Mucosa of descending colon (tissue), 3 donors: ENCODE data around the gene GMCL2. TPM values are rescaled to one million over a fixed set of nuclear protein-coding genes. Genes with fewer than 3 reads are reported as not detected.

Experiments
- ATAC-seq: fragments of 200-7000 bp; cut with Tn5 transposase; one replicate; pipeline ENCODE4 v1.9.1; 2020; ENCODE audit warnings: mild to moderate bottlenecking, moderate library complexity
- DNase-seq, 3 donors: peaks; one replicate each; pipeline ENCODE4 v3.0.0-alpha.2; 2020
- H3K36me3 ChIP-seq: fragments of 200-600 bp; one replicate; pipeline ENCODE4 v1.8.0; 2021; ENCODE audit warnings: low read depth, mild to moderate bottlenecking
- H3K4me1 ChIP-seq: fragments of 200-600 bp; one replicate; pipeline ENCODE4 v1.8.0; 2021; ENCODE audit warnings: low read depth, mild to moderate bottlenecking
- H3K4me3 ChIP-seq: fragments of 200-600 bp; one replicate; pipeline ENCODE4 v1.8.0; 2021; ENCODE audit warnings: mild to moderate bottlenecking
- H3K9me3 ChIP-seq: fragments of 200-600 bp; one replicate; pipeline ENCODE4 v1.8.0; 2021; ENCODE audit warnings: mild to moderate bottlenecking
- CTCF ChIP-seq: fragments of 200-600 bp; IDR thresholded peaks from one replicate; pipeline ENCODE4 v1.8.0; 2022; ENCODE audit warnings: antibody characterized with exemption, mild to moderate bottlenecking
- intact Hi-C, 2 donors: fragments of 100-400 bp; cut with DNase I in 1 of 2; cut with micrococcal nuclease in 1 of 2; formaldehyde crosslinking; loops; one replicate each; pipeline versions ENCODE4 v1.11.0 to v1.11.1; 2022; cut with DNase I, micrococcal nuclease
- total RNA-seq, 3 donors: library from RNA; stranded (reverse); fragmentation: NEBNext Ultra II Directional in 2 of 3; extraction: Animal tissue kit (Norgen Biotek cat#: 25700) in 2 of 3; gene quantifications; one replicate each; pipeline versions ENCODE4 v1.2.1 to v1.2.4, GENCODE V29; 2021 to 2023
- donor health status: DM: no; HTN: no; CAD: no; lungs with moderate emphysema.
- donor health status: DM: no; HTN: no; CAD: no.
- donor health status: DM: no; HTN: yes; CAD: no.

Gene GMCL2
- total RNA-seq, 3 donors from 2014 or later = not detected

- no peak overlapping the region for H3K4me3 ChIP-seq
- H3K36me3 ChIP-seq = peaks cover 8% of the 10 kb centered on the region
- H3K9me3 ChIP-seq = no peaks in the 10 kb centered on the region
- no peak for TF ChIP-seq CTCF
- ATAC-seq (no peak), DNase-seq (no peak)
- intact Hi-C loops = no loop called here
- peaks cover 14% of the 10 kb centered on the region for H3K4me1 ChIP-seq
Observed at GRCh38 chr5:178149199-178149932, 37.8 kb downstream of the GMCL2 start.

- H3K4me1 ChIP-seq = peaks cover 3% of the 10 kb centered on the region
- H3K9me3 ChIP-seq = no peaks in the 10 kb centered on the region
- H3K36me3 ChIP-seq = peaks cover 12% of the 10 kb centered on the region
- no peak for DNase-seq
- no peak overlapping the region for H3K4me3 ChIP-seq
- TF ChIP-seq CTCF = no peak
- no peak for ATAC-seq
- intact Hi-C loops = no loop called here
Observed at GRCh38 chr5:178147406-178147805, 39.8 kb downstream of the GMCL2 start.

GRCh38 chr5:178145965-178146820, 41.0 kb downstream of the GMCL2 start:
- H3K36me3 ChIP-seq = peaks cover 12% of the 10 kb centered on the region
- TF ChIP-seq CTCF = peak; percentile 61
- H3K4me3 ChIP-seq = no peak overlapping the region
- ATAC-seq = peak; percentile 88
- intact Hi-C loops = no loop called here
- peak; percentile 73 to 93 (median 85) for DNase-seq
- H3K4me1 ChIP-seq = no peaks in the 10 kb centered on the region
- H3K9me3 ChIP-seq = no peaks in the 10 kb centered on the region

- H3K4me1 ChIP-seq = no peaks in the 10 kb centered on the region
- no peak for TF ChIP-seq CTCF
- H3K4me3 ChIP-seq = no peak overlapping the region
- intact Hi-C loops = no loop called here
- ATAC-seq (peak; percentile 13), DNase-seq (peak in 1 of 3 donors; percentile 66)
- H3K9me3 ChIP-seq = no peaks in the 10 kb centered on the region
- peaks cover 9% of the 10 kb centered on the region for H3K36me3 ChIP-seq
Observed at GRCh38 chr5:178143901-178144300, 43.3 kb downstream of the GMCL2 start.

GRCh38 chr5:178143246-178143645, 43.9 kb downstream of the GMCL2 start:
- no peak for TF ChIP-seq CTCF
- DNase-seq = no peak
- no peak for ATAC-seq
- intact Hi-C loops = no loop called here
- Histone ChIP-seq H3K4me3 (no peak overlapping the region), H3K36me3 (peaks cover 4% of the 10 kb centered on the region), H3K4me1 (no peaks in the 10 kb centered on the region), H3K9me3 (no peaks in the 10 kb centered on the region)
